Aorta (tissue), 5 donors: Measurements from ENCODE around the gene AUP1. TPM values are rescaled to one million over a fixed set of nuclear protein-coding genes. Genes with fewer than 3 reads are reported as not detected.
"Not testable (repeated sequence)": the region's sequence is repeated elsewhere in the genome, so short reads cannot be mapped to it uniquely, and the experiment has no call there.

Source experiments
- ATAC-seq: fragments of 200-7000 bp; cut with Tn5 transposase; one replicate; pipeline ENCODE4 v1.9.1; 2022; ENCODE audit warnings: moderate library complexity; ENCODE audit not compliant: low FRiP score
- DNase-seq, 2 donors: peaks; one replicate each; pipeline ENCODE4 v3.0.0-alpha.2; 2020
- H3K27ac ChIP-seq, 2 donors: one replicate each; pipeline ENCODE4 v1.5.1; 2013; ENCODE audit warnings: low read length in 2 of 2, mild to moderate bottlenecking in 2 of 2, moderate library complexity in 2 of 2, control low read depth in 1 of 2, inconsistent platforms in 1 of 2, low read depth in 1 of 2
- H3K27me3 ChIP-seq, 2 donors: one replicate each; pipeline ENCODE4 v1.6.1; 2013; ENCODE audit warnings: control low read depth in 1 of 2, low read length in 1 of 2, mild to moderate bottlenecking in 1 of 2, moderate library complexity in 1 of 2; ENCODE audit not compliant: insufficient read depth in 2 of 2, control insufficient read depth in 1 of 2
- H3K36me3 ChIP-seq, 2 donors: one replicate each; pipeline ENCODE4 v1.6.1; 2013; ENCODE audit warnings: control low read depth in 1 of 2, low read length in 1 of 2, mild to moderate bottlenecking in 1 of 2; ENCODE audit not compliant: insufficient read depth in 2 of 2, control insufficient read depth in 1 of 2
- H3K4me1 ChIP-seq, 2 donors: one replicate each; pipeline ENCODE4 v1.6.1; 2013; ENCODE audit warnings: low read length in 2 of 2, control low read depth in 1 of 2, mild to moderate bottlenecking in 1 of 2, moderate library complexity in 1 of 2; ENCODE audit not compliant: insufficient read depth in 2 of 2, control insufficient read depth in 1 of 2
- H3K4me3 ChIP-seq, 2 donors: one replicate each; pipeline ENCODE4 v1.5.1; 2013; ENCODE audit warnings: low read length in 2 of 2, control low read depth in 1 of 2, mild to moderate bottlenecking in 1 of 2
- H3K9me3 ChIP-seq: one replicate; pipeline ENCODE4 v1.6.1; 2013; ENCODE audit warnings: mild to moderate bottlenecking, low read length; ENCODE audit not compliant: control insufficient read depth
- WGBS, 2 donors: extraction: QIAGEN DNeasy Blood & Tissue Kit; methylation state at CpG; one replicate each; pipeline ENCODE4 v1.1.7; 2013; 5-methylcytosine and 5-hydroxymethylcytosine counted together
- intact Hi-C, 2 donors: fragments of 100-400 bp; cut with DNase I; formaldehyde crosslinking; loops; one replicate each; pipeline versions ENCODE4 v1.14.2 to v1.15.0; 2022
- polyA plus RNA-seq, 2 donors: library from polyadenylated mRNA; stranded (reverse); fragments of 200-250 nt; gene quantifications; one replicate each; pipeline ENCODE4 v1.2.3, GENCODE V29; 2013
- total RNA-seq, 2 donors: library from RNA; stranded (reverse); fragmentation: NEBNext Ultra II Directional; extraction: Animal tissue kit (Norgen Biotek cat#: 25700); gene quantifications; one replicate each; pipeline ENCODE4 v1.2.1, GENCODE V29; 2021
- donor health status: healthy with polysubstance abuse.
- donor health status: Bipolar disorder and iron deficiency.
- donor health status: DM: no; HTN: no; CAD: no.
- donor health status: DM: no; HTN: no; CAD: no.
- donor health status: DM: yes; HTN: yes; CAD: no.

AUP1 gene
- total and polyA plus RNA-seq, 4 donors, result 49.5 to 279 (median 79.2) TPM

DNA sequence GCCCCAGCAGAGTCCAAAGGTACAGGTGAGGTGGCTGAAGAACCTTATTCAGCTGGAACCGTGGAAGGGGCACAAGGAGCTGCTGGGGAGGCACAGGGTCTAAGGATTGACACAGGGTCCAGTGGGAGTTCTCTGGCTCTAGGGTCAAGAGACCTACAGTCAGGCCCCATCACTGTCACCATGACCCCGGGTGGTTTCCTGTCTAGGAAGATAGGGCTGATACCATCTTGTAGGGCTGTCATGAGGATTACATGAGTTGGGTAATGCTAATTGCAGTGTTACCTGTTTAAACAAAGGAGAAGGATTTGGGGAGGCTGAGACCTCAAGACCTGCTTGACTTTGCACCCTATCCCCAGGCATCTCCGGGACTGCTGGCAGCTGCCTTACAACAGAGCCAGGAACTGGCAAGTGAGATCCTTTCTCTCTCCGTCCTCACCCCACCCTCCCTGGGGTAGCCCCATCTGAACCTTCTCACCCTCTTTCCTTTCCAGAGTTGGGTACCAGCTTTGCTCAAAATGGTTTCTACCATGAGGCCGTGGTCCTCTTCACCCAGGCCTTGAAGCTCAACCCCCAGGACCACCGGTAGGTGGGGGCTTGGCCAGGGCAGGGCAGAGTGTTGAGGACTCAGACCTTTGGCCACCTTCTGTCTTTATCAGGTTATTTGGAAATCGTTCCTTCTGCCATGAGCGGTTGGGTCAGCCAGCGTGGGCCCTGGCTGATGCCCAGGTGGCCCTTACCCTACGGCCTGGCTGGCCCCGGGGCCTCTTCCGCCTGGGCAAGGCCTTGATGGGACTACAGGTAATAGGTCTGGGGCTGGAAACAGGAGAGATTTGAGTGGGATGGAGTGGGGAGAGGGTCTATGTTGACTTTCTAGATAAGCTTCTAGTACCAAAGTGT lies 37.6 kb downstream of the AUP1 start:
- peak in 1 of 2 donors; percentile 20 for DNase-seq
- intact Hi-C loops, result no loop called here
- peaks cover 0 to 13% of the 10 kb centered on the region in 2 donors for H3K36me3 ChIP-seq
- no peaks in the 10 kb centered on the region for H3K27me3 ChIP-seq
- H3K27ac ChIP-seq, result no peak overlapping the region
- 91 to 98% methylated on average over 12 of the region's 12 CpGs for WGBS, 2 donors
- ATAC-seq, result no peak
- no peak overlapping the region for H3K4me3 ChIP-seq
- H3K4me1 ChIP-seq, result no peaks in the 10 kb centered on the region
- no peaks in the 10 kb centered on the region for H3K9me3 ChIP-seq

DNA sequence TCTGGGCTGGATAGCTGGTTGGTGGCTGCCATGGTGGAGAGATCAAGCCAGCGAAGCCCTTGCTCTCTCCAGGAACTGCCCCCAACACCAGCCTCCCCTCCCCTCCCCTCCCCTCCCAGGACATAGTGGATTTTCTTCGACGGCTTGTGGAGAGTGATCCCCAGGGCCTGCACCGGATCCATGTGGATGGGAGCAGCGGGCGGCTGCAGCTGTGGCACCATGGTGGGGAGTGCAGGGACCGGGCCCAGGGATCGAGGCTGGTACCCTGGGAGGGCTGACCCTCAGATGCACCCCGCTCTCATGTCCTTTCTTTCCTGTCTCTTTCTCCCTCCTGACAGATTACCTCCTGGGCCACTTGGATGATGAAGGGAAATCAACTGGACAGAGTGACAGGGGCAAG lies 39.6 kb downstream of the AUP1 start:
- DNase-seq, result peak in 1 of 2 donors; percentile 11
- no peaks in the 10 kb centered on the region for H3K27me3 ChIP-seq
- H3K9me3 ChIP-seq, result no peaks in the 10 kb centered on the region
- no peaks in the 10 kb centered on the region for H3K4me1 ChIP-seq
- no peak for ATAC-seq
- peaks cover 0 to 13% of the 10 kb centered on the region in 2 donors for H3K36me3 ChIP-seq
- 94 to 96% methylated on average over 9 of the region's 9 CpGs for WGBS, 2 donors
- no peak overlapping the region for H3K27ac ChIP-seq
- intact Hi-C loops, result no loop called here
- H3K4me3 ChIP-seq, result no peak overlapping the region

GRCh38 chr2:74488643-74489481 lies 40.6 kb downstream of the AUP1 start:
- H3K27ac ChIP-seq, result no peak overlapping the region
- H3K4me3 ChIP-seq, result no peak overlapping the region
- H3K36me3 ChIP-seq, result peaks cover 0 to 13% of the 10 kb centered on the region in 2 donors
- intact Hi-C loops, result no loop called here
- no peaks in the 10 kb centered on the region for H3K9me3 ChIP-seq
- ATAC-seq (no peak), DNase-seq (peak in 1 of 2 donors; percentile 6)
- H3K4me1 ChIP-seq, result no peaks in the 10 kb centered on the region
- 89 to 90% methylated on average over 9 of the region's 9 CpGs for WGBS, 2 donors
- no peaks in the 10 kb centered on the region for H3K27me3 ChIP-seq

DNA sequence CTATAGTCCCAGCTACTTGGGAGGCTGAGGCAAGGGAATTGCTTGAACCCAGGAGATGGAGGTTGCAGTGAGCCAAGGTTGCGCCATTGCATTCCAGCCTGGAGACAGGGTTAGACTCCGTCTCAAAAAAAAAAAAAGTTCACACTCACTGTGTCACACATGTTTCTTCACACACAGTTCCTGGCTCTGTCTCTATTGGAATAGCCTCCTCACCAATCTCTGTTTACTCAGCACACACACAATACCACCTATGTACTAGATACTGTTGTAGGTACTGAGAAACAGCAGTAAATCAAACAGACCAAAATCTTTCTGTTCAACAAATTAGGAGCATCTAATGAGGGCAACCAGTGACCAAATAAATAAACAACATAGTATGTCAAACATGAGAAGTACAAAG lies 43.4 kb downstream of the AUP1 start:
- DNase-seq (peak in 1 of 2 donors; percentile 19), ATAC-seq (no peak)
- H3K27ac ChIP-seq, result no peak overlapping the region
- H3K36me3 ChIP-seq, result peaks cover 0 to 8% of the 10 kb centered on the region in 2 donors
- peaks cover 0 to 3% of the 10 kb centered on the region in 2 donors for H3K4me1 ChIP-seq
- no peaks in the 10 kb centered on the region for H3K27me3 ChIP-seq
- intact Hi-C loops, result no loop called here
- 92 to 96% methylated on average over 2 of the region's 2 CpGs for WGBS, 2 donors
- H3K4me3 ChIP-seq, result no peak overlapping the region
- no peaks in the 10 kb centered on the region for H3K9me3 ChIP-seq

DNA sequence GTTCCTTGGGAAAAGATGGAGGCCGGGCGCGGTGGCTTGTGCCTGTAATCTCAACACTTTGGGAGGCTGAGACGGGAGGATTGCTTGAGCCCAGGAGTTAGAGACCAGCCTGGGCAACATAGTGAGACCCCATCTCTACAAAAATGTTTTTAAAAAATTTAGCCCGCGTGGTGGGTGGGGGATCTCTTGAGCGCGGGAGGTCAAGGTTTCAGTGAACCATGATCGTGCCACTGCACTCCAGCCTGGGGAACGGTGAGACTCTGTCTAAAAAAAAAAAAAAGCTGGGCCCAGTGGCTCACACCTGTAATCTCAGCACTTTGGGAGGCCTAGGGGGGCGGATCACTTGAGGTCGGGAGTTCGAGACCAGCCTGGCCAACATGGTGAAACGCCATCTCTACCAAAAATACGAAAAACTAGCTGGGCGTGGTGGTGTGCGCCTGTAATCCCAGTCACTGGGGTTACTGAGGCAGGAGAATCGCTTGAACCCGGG lies 45.8 kb downstream of the AUP1 start:
- not testable (repeated sequence) for H3K27ac ChIP-seq, H3K36me3 ChIP-seq, ATAC-seq, H3K4me1 ChIP-seq, H3K9me3 ChIP-seq, H3K27me3 ChIP-seq
- H3K4me3 ChIP-seq, result peak overlapping the region; percentile 7 to 50
- intact Hi-C loops, result loop anchor here (1.0 to 2.0 kb wide), 4 partner anchors 29 to 105 kb away; partner anchors contain the start of genes INO80B (in 2 of the 2), AUP1 (in 1 of the 2) and HTRA2 (in 1 of the 2)
- WGBS, 2 donors, result 69 to 76% methylated on average over 19 of the region's 19 CpGs
- peak in 1 of 2 donors; percentile 37 for DNase-seq

DNA sequence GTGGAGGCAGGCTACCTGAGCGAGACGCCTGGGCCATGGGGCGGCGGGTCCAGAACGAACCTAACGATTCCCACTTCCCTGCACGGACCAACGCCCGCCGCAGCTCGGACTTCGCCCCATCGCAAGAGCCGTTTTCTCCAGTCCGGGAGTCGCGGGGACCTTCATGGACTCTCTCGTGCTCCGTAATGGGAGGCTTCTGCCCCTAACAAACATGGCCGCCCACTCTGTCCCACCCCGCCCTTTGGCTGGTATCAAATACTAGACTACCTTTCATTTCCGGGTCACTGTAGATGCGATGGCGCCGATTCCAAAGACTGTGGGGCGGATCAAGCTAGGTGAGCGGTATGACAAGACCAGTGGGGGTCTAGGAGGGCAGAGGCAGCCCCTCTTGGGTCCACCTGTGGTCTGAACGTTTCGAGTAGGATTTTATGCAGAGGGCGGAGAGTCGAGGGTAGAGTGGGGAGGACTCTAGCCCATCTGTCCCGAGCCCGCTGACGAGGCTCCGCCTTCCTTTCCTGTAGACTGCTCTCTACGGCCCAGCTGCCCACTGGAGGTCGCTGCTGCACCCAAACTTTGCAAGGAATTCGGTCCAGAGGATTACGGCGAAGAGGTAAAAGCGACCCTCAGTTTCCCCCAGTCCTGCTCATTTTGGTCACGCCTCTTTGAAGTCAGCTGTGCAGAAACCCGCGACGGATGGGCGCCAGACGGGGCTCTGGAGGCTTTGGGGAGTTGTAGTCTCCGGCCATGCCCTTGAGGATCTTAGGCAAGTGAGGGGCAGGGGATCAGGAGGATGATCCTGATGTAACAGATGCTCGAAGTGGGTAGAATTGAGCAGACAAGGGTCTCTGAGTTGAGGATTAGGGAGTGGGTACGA lies 46.5 kb downstream of the AUP1 start, which contains the start of the genes CCDC142 and TTC31:
CCDC142 (minus strand) TSS at position 198 of the 874 bp plus-strand sequence; CDS start at position 37, 161 bp downstream.
TTC31 (plus strand) TSS at position 281 of the 874 bp plus-strand sequence; CDS start at position 296, 15 bp downstream.
- Histone ChIP-seq H3K4me3 (peak within 1 kb of the TSS; percentile 50 to 62), H3K36me3 (no peaks in the 10 kb centered on the region), H3K27ac (peak within 1 kb of the TSS in 1 of 2 donors; percentile 53), H3K4me1 (peaks cover 0 to 3% of the 10 kb centered on the region in 2 donors), H3K9me3 (no peaks in the 10 kb centered on the region), H3K27me3 (no peaks in the 10 kb centered on the region)
- ATAC-seq (peak; percentile 99), DNase-seq (peak; percentile 97 to 98)
- intact Hi-C loops, result loop anchor here (1.0 to 2.0 kb wide), 4 partner anchors 28 to 105 kb away; partner anchors contain the start of genes INO80B (in 2 of the 2), AUP1 (in 1 of the 2) and HTRA2 (in 1 of the 2)
- 0 to 1% methylated on average over 50 of the region's 50 CpGs for WGBS, 2 donors

DNA sequence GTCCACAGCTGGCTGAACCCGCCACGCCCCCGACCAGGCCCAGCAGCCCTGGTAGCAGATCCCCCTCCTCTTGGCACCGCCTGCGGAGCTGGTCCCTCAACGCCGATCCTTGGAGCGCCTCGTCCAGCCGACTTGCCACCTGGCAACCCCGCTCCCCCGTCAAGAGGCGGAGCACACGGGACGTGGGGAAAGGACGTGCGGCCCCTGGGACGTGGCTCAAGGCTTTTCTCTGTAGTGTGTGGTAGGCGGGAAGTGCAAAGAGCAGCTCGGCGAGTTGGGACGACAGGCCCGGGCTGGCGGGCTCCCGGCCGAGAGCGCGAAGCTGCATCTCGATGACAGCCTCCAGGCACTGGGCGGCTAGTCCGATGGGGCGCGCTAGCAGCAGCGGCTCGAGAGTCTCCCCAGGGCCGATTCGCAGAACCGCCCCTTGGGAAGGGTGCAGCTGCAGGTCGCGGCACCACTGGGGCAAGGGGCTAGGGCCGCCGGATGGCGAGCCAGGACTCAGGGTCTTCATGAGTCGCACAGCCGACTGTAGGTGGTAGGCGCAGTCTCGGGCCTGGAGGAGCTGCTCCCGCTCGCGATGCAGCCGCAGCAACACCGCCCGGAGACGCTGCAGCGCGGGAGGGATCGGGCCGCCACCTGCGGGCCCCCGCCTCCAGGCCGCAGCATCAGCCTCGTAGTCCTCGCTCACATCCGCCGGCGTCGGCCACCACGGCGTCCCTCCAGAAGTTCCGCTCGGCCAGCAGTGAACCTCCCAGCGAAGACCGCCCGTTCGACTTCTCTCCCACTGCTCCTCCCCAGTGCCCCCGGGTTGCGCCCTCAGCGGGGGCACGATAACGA lies 47.3 kb downstream of the AUP1 start:
- H3K27ac ChIP-seq, result peak overlapping the region in 1 of 2 donors; percentile 53

More for the DNA sequence above, 47.3 kb downstream of the AUP1 start:
- ATAC-seq, result peak; percentile 83
- Histone ChIP-seq H3K4me3 (peak overlapping the region; percentile 50 to 62), H3K27me3 (no peaks in the 10 kb centered on the region), H3K36me3 (no peaks in the 10 kb centered on the region), H3K4me1 (peaks cover 0 to 3% of the 10 kb centered on the region in 2 donors), H3K9me3 (no peaks in the 10 kb centered on the region)
- DNase-seq, result peak; percentile 83 to 87
- 1% methylated on average over 75 to 80 of the region's 80 CpGs for WGBS, 2 donors
- intact Hi-C loops, result loop anchor here (2.0 kb wide), 1 partner anchor 27 kb away; the partner anchor contains the start of gene INO80B (in 2 of the 2)
